Osteoblast (primary cell): Measurements from ENCODE around the gene KRT73. TPM values are rescaled to one million over a fixed set of nuclear protein-coding genes. Genes with fewer than 3 reads are reported as not detected.
"Not testable (repeated sequence)": the region's sequence is repeated elsewhere in the genome, so short reads cannot be mapped to it uniquely, and the experiment has no call there.

Experiments used
- DNase-seq: peaks from one replicate; pipeline ENCODE4 v3.0.0; 2011; ENCODE audit warnings: low spot score, mixed read lengths; ENCODE audit not compliant: insufficient read length; ENCODE audit errors: missing footprints
- H2AFZ ChIP-seq: 2 replicates; pipeline ENCODE4 v1.6.0; 2011; ENCODE audit warnings: mild to moderate bottlenecking, low read length
- H3K27ac ChIP-seq: 2 replicates; pipeline ENCODE4 v1.5.1; 2011; ENCODE audit warnings: mild to moderate bottlenecking, low read depth, low read length, moderate library complexity
- H3K27me3 ChIP-seq: 2 replicates; pipeline ENCODE4 v1.6.0; 2012; ENCODE audit warnings: mild to moderate bottlenecking, control low read depth, inconsistent platforms, low read length, moderate library complexity; ENCODE audit not compliant: insufficient read depth
- H3K36me3 ChIP-seq: 2 replicates; pipeline ENCODE4 v1.5.1; 2011; ENCODE audit warnings: mild to moderate bottlenecking, low read length, control low read depth, moderate library complexity; ENCODE audit not compliant: insufficient read depth
- H3K4me1 ChIP-seq: 2 replicates; pipeline ENCODE4 v1.5.1; 2011; ENCODE audit warnings: mild to moderate bottlenecking, low read length, control low read depth, moderate library complexity; ENCODE audit not compliant: insufficient read depth
- H3K4me2 ChIP-seq: 2 replicates; pipeline ENCODE4 v1.6.0; 2011; ENCODE audit warnings: mild to moderate bottlenecking, low read length; ENCODE audit not compliant: insufficient read depth
- H3K4me3 ChIP-seq: fragments of 200-600 bp; sonication (generic); 3 replicates; pipeline ENCODE4 v1.5.1; 2012; ENCODE audit warnings: mild to moderate bottlenecking, low read length, inconsistent platforms; ENCODE audit not compliant: insufficient read depth
- H3K79me2 ChIP-seq: 2 replicates; pipeline ENCODE4 v1.6.0; 2012; ENCODE audit warnings: mild to moderate bottlenecking, low read length, control low read depth, inconsistent platforms; ENCODE audit not compliant: insufficient read depth
- H3K9me3 ChIP-seq: 2 replicates; pipeline ENCODE4 v1.5.1; 2011; ENCODE audit warnings: low read depth, low read length, control low read depth
- H4K20me1 ChIP-seq: 2 replicates; pipeline ENCODE4 v1.6.0; 2012; ENCODE audit warnings: mild to moderate bottlenecking, low read length, control low read depth; ENCODE audit not compliant: insufficient read depth
- CTCF ChIP-seq: IDR thresholded peaks from 2 replicates; pipeline ENCODE4 v1.5.1; 2011; ENCODE audit warnings: mild to moderate bottlenecking, low read depth, low read length, moderate library complexity; ENCODE audit errors: extremely low read depth
- total RNA-seq: library from RNA; depleted of rRNA; stranded (reverse); fragments of >200 nt; gene quantifications from 2 replicates; pipeline ENCODE4 v1.2.3, GENCODE V29; 2012

Gene KRT73
- total RNA-seq, 1 donor, result not detected

- Histone ChIP-seq H3K79me2 (no peaks in the 10 kb centered on the region), H3K9me3 (no peaks in the 10 kb centered on the region), H3K36me3 (no peaks in the 10 kb centered on the region), H3K4me1 (no peaks in the 10 kb centered on the region), H3K27me3 (peaks cover 61% of the 10 kb centered on the region), H4K20me1 (no peaks in the 10 kb centered on the region), H3K4me3 (no peak overlapping the region), H2AFZ (no peak overlapping the region), H3K4me2 (no peak overlapping the region), H3K27ac (no peak overlapping the region)
- no peak for TF ChIP-seq CTCF
- DNase-seq, result no peak
Observed at GRCh38 chr12:52600475-52600874, 17.9 kb downstream of the KRT73 start.

GRCh38 chr12:52600071-52600470, 18.3 kb downstream of the KRT73 start:
- no peak for DNase-seq
- no peak for TF ChIP-seq CTCF
- no peak overlapping the region for H3K4me3 ChIP-seq
- no peak overlapping the region for H2AFZ ChIP-seq
- no peak overlapping the region for H3K4me2 ChIP-seq
- no peaks in the 10 kb centered on the region for H4K20me1 ChIP-seq
- no peak overlapping the region for H3K27ac ChIP-seq
- H3K9me3 ChIP-seq, result no peaks in the 10 kb centered on the region
- no peaks in the 10 kb centered on the region for H3K36me3 ChIP-seq
- peaks cover 62% of the 10 kb centered on the region for H3K27me3 ChIP-seq
- H3K4me1 ChIP-seq, result no peaks in the 10 kb centered on the region
- H3K79me2 ChIP-seq, result no peaks in the 10 kb centered on the region

- H4K20me1 ChIP-seq, result no peaks in the 10 kb centered on the region
- H3K4me3 ChIP-seq, result no peak overlapping the region
- no peaks in the 10 kb centered on the region for H3K4me1 ChIP-seq
- peaks cover 67% of the 10 kb centered on the region for H3K27me3 ChIP-seq
- no peaks in the 10 kb centered on the region for H3K79me2 ChIP-seq
- no peaks in the 10 kb centered on the region for H3K9me3 ChIP-seq
- H3K4me2 ChIP-seq, result no peak overlapping the region
- no peak for DNase-seq
- no peak overlapping the region for H2AFZ ChIP-seq
- no peak for TF ChIP-seq CTCF
- H3K36me3 ChIP-seq, result no peaks in the 10 kb centered on the region
- no peak overlapping the region for H3K27ac ChIP-seq
Observed at GRCh38 chr12:52598966-52599365, 19.4 kb downstream of the KRT73 start.

- not testable (repeated sequence) for H3K4me2 ChIP-seq, H3K4me3 ChIP-seq, H3K9me3 ChIP-seq, H3K27ac ChIP-seq, H2AFZ ChIP-seq, H3K36me3 ChIP-seq, H3K79me2 ChIP-seq, H3K4me1 ChIP-seq, H4K20me1 ChIP-seq, DNase-seq
- peaks cover 35% of the 10 kb centered on the region for H3K27me3 ChIP-seq
Observed at GRCh38 chr12:52594237-52594636, 24.1 kb downstream of the KRT73 start.
